Psoas muscle (tissue), 8 donors: ENCODE data around the gene KANSL1. TPM values are rescaled to one million over a fixed set of nuclear protein-coding genes. Genes with fewer than 3 reads are reported as not detected.
"Not testable (repeated sequence)": the region's sequence is repeated elsewhere in the genome, so short reads cannot be mapped to it uniquely, and the experiment has no call there.

Experiments
- ATAC-seq, 4 donors: fragments of 200-7000 bp; cut with Tn5 transposase; one replicate each; pipeline ENCODE4 v1.9.1; 2020; ENCODE audit warnings: moderate library complexity in 3 of 4, mild to moderate bottlenecking in 2 of 4
- DNase-seq, 2 donors: peaks; one replicate each; pipeline ENCODE4 v3.0.0-alpha.2; 2020
- H3K27ac ChIP-seq: fragments of 200-600 bp; one replicate; pipeline ENCODE4 v1.8.0; 2022
- H3K27me3 ChIP-seq, 3 donors: fragments of 200-600 bp in 1 of 3; one replicate each; pipeline versions ENCODE4 v1.6.1 to v1.8.0; 2013 to 2022; ENCODE audit warnings: low read length in 2 of 3, mild to moderate bottlenecking in 2 of 3, moderate library complexity in 1 of 3; ENCODE audit not compliant: insufficient read depth in 3 of 3
- H3K36me3 ChIP-seq, 2 donors: fragments of 200-600 bp in 1 of 2; one replicate each; pipeline versions ENCODE4 v1.6.1 to v1.8.0; 2013 to 2022; ENCODE audit warnings: low read depth in 1 of 2, mild to moderate bottlenecking in 1 of 2, moderate library complexity in 1 of 2; ENCODE audit not compliant: insufficient read depth in 1 of 2
- H3K4me1 ChIP-seq: fragments of 200-600 bp; one replicate; pipeline ENCODE4 v1.8.0; 2022
- H3K4me3 ChIP-seq: fragments of 200-600 bp; one replicate; pipeline ENCODE4 v1.8.0; 2022; ENCODE audit warnings: mild to moderate bottlenecking
- H3K9me3 ChIP-seq: fragments of 200-600 bp; one replicate; pipeline ENCODE4 v1.8.0; 2022
- WGBS, 3 donors: extraction: QIAGEN DNeasy Blood & Tissue Kit; methylation state at CpG; one replicate each; pipeline versions ENCODE4 v1.1.6 to v1.1.7; 2013; 5-methylcytosine and 5-hydroxymethylcytosine counted together
- intact Hi-C, 2 donors: fragments of 100-400 bp; cut with DNase I; formaldehyde crosslinking; loops; one replicate each; pipeline versions ENCODE4 v1.11.0 to v1.14.2; 2022
- polyA plus RNA-seq, 3 donors: library from polyadenylated mRNA; stranded (reverse); fragments of 200-250 nt; gene quantifications; one replicate each; pipeline ENCODE4 v1.2.3, GENCODE V29; 2013
- total RNA-seq, 4 donors: library from RNA; stranded (reverse); fragmentation: NEBNext Ultra II Directional in 2 of 4; extraction: Animal tissue kit (Norgen Biotek cat#: 25700) in 2 of 4; gene quantifications; one replicate each; pipeline versions ENCODE4 v1.2.1 to v1.2.4, GENCODE V29; 2021 to 2023
- TF ChIP-seq, protein P1 (sequence below): fragments of 200-600 bp; IDR thresholded peaks from one replicate; pipeline ENCODE4 v1.8.0; 2022; ENCODE audit warnings: antibody characterized with exemption
- donor health status: healthy with polysubstance abuse.
- donor health status: DM: no; HTN: no; CAD: no; lungs with moderate emphysema.
- donor health status: Bipolar disorder and iron deficiency.
- donor health status: healthy.
- donor health status: DM: yes; HTN: yes; CAD: no.
- donor health status: DM: no; HTN: no; CAD: no.
- donor health status: DM: no; HTN: no; CAD: no.
- donor health status: DM: yes; HTN: yes; CAD: no.

Gene KANSL1
- total and polyA plus RNA-seq, 7 donors, result 6.9 to 37.5 (median 25.8) TPM

DNA sequence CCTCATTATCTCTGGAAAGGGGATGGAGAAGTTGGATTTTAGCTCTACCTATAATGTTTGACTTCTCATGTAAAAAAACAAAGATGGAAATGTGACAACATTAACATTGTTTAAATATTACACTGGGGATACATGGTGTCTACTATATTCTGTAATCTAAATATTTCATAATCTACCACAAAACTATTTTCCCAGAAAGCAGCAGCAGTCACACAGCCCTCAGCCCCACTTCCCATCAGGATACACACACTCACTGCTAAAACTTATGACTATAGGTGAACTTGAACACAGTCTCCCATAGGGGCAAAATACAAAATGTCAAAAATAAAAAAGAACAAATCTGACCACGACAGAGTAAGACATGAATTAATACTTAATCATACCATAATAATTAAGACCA is 95.7 kb downstream of the KANSL1 start:
- TF ChIP-seq, protein P1, sequence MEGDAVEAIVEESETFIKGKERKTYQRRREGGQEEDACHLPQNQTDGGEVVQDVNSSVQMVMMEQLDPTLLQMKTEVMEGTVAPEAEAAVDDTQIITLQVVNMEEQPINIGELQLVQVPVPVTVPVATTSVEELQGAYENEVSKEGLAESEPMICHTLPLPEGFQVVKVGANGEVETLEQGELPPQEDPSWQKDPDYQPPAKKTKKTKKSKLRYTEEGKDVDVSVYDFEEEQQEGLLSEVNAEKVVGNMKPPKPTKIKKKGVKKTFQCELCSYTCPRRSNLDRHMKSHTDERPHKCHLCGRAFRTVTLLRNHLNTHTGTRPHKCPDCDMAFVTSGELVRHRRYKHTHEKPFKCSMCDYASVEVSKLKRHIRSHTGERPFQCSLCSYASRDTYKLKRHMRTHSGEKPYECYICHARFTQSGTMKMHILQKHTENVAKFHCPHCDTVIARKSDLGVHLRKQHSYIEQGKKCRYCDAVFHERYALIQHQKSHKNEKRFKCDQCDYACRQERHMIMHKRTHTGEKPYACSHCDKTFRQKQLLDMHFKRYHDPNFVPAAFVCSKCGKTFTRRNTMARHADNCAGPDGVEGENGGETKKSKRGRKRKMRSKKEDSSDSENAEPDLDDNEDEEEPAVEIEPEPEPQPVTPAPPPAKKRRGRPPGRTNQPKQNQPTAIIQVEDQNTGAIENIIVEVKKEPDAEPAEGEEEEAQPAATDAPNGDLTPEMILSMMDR, result no peak
- Histone ChIP-seq H3K27ac (no peak overlapping the region), H3K9me3 (no peaks in the 10 kb centered on the region), H3K4me1 (peaks cover 50% of the 10 kb centered on the region), H3K4me3 (no peak overlapping the region), H3K27me3 (no peaks in the 10 kb centered on the region), H3K36me3 (peaks cover 0 to 9% of the 10 kb centered on the region in 2 donors)
- intact Hi-C loops, result no loop called here
- no peak for DNase-seq
- WGBS, 3 donors, result 44 to 53% (median 53%) methylated on average over 1 of the region's 1 CpG
- no peak for ATAC-seq

DNA sequence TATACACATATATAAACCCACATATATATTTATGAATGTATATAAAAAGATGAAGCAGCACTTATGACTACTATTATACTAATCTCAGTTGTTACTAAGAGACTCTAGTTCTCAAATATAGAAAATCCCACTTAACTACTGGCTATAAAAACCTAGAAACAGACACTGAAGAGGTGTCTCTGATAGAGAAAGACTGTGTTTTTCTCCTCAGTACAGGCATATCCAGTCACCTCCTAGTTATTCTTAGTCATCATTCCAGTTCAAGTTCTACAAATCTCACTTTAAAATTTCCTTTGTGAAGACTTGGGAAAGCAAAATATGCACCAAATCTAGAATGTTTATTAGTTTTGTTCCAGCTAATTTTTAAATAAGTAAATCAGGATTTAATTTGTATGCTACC is 100.2 kb downstream of the KANSL1 start:
- intact Hi-C loops, result no loop called here
- Histone ChIP-seq H3K4me3 (no peak overlapping the region), H3K36me3 (peaks cover 0 to 13% of the 10 kb centered on the region in 2 donors), H3K4me1 (peaks cover 44% of the 10 kb centered on the region), H3K9me3 (no peaks in the 10 kb centered on the region), H3K27ac (no peak overlapping the region), H3K27me3 (no peaks in the 10 kb centered on the region)
- DNase-seq (no peak), ATAC-seq (no peak)
- TF ChIP-seq, protein P1, result no peak

DNA sequence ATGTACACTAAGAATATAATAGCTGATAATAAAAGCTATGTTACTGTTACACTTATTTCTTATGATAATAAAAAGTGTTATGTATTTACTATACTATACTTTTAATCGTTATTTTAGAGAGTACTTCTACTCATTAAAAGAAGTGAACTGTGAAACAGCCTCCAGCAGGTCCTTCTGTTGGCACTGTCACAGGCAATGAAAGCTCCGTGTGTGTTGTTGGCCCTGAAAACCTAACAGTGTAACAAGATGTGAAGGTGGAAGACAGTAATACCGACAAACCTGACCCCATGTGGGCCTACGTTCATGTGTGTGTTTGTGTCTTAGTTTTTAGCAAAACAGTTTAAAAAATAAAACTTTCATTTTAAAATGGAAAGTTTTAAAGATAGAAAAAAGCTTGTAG is 102.4 kb downstream of the KANSL1 start:
- Histone ChIP-seq H3K4me1 (peaks cover 53% of the 10 kb centered on the region), H3K4me3 (no peak overlapping the region), H3K27ac (no peak overlapping the region), H3K27me3 (no peaks in the 10 kb centered on the region), H3K9me3 (no peaks in the 10 kb centered on the region), H3K36me3 (peaks cover 0 to 13% of the 10 kb centered on the region in 2 donors)
- ATAC-seq, result peak in 1 of 4 donors; percentile 25
- no peak for DNase-seq
- TF ChIP-seq, protein P1, result no peak
- WGBS, 3 donors, result 46 to 67% (median 48%) methylated on average over 4 of the region's 4 CpGs
- intact Hi-C loops, result no loop called here

DNA sequence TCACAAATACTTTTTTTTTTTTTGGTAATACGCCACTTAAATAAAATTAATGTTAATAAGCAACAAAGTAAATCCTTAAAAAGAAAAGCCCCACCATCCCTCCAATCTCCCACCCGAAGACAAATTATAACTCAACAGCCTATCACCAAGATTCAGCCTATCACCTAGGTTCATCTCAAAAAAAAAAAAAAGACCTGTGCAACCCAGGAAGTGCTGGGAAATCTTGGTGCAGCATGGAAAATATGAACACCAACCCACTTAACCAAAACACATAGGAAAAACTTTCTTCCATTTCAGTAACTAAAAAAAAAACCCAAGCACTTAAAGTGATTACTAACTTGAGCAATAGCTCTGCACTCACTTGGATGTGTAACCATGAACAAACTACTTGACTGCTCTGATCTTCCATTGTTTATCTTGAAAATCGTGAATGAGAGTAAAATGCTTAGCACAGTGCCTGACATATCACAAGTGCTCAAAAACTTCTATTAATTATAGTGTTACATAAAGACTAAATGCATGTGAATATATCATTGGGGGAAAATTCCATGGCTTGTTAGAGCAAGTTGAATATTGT is 103.8 kb downstream of the KANSL1 start:
- Histone ChIP-seq H3K9me3 (no peaks in the 10 kb centered on the region), H3K36me3 (peaks cover 0 to 13% of the 10 kb centered on the region in 2 donors), H3K4me1 (peaks cover 50% of the 10 kb centered on the region), H3K4me3 (no peak overlapping the region), H3K27ac (no peak overlapping the region), H3K27me3 (no peaks in the 10 kb centered on the region)
- intact Hi-C loops, result no loop called here
- no peak for ATAC-seq
- 86 to 97% (median 92%) methylated on average over 3 of the region's 3 CpGs for WGBS, 3 donors
- DNase-seq, result no peak
- TF ChIP-seq, protein P1, result no peak

DNA sequence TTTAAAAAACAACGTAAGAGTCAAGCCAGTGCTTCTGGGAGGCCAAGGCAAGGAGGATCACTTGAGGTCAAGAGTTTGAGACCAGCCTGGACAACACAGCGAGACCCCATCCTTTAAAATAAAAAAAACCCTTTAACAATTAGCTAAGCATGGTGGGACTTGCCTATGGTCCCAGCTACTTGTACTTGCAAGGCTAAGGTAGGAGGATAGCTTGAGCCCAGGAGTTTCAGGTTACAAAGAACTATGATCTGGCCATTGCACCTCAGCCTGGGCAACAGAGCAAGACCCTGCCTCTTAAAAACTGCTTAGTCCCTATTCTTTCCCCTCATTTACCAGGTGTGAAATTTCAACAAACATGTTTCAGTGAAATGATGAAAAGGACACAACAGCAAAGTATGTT is 104.6 kb downstream of the KANSL1 start:
- intact Hi-C loops, result no loop called here
- DNase-seq, result no peak
- 85 to 94% (median 92%) methylated on average over 2 of the region's 2 CpGs for WGBS, 3 donors

DNA sequence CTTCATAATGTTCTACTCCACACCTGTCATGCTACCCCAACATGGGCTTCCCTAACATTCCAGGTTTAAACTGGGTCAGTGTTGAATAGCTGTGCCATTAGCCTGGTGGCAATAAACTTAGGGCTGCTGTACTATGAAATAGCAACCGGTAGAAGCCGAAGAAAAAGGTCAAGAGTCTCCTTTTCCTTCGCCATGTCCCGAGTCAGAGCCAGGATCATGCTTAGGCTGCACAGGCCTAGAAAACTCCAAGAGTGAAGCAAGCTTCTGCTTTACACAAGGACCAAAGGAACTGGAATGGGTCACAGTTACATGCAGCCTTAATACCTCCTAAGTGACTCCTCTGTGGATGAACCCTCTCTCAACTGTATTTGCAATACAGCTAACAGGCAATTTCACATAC is 105.4 kb downstream of the KANSL1 start:
- H3K4me1 ChIP-seq, result peaks cover 49% of the 10 kb centered on the region
- H3K4me3 ChIP-seq, intact Hi-C loops, DNase-seq, H3K36me3 ChIP-seq, H3K27me3 ChIP-seq, H3K9me3 ChIP-seq: not testable (repeated sequence)
- H3K27ac ChIP-seq, result peak overlapping the region; percentile 25
- ATAC-seq, result peak; percentile 55 to 84 (median 76)
- WGBS, 3 donors, result 34 to 58% (median 54%) methylated on average over 4 of the region's 4 CpGs

More for the DNA sequence above, 104.6 kb downstream of the KANSL1 start:
- H3K27ac ChIP-seq, result no peak overlapping the region
- no peaks in the 10 kb centered on the region for H3K9me3 ChIP-seq
- peaks cover 0 to 6% of the 10 kb centered on the region in 2 donors for H3K36me3 ChIP-seq
- TF ChIP-seq, protein P1, result no peak
- H3K4me1 ChIP-seq, result peaks cover 46% of the 10 kb centered on the region
- H3K4me3 ChIP-seq, result no peak overlapping the region
- H3K27me3 ChIP-seq, result no peaks in the 10 kb centered on the region
- no peak for ATAC-seq
